Type B pancreatic cell (in vitro differentiated cells): ENCODE data around the gene DEUP1. TPM values are rescaled to one million over a fixed set of nuclear protein-coding genes. Genes with fewer than 3 reads are reported as not detected.

ENCODE experiments used
- DNase-seq: peaks from one replicate; pipeline ENCODE4 v3.0.0; 2021; ENCODE audit warnings: mixed read lengths; ENCODE audit not compliant: unreplicated experiment; ENCODE audit errors: extremely low spot score
- H3K27ac Mint-ChIP-seq: 2 replicates; pipeline ENCODE4 v1.8.0; 2021; ENCODE audit warnings: mild to moderate bottlenecking, mixed read lengths
- H3K27me3 Mint-ChIP-seq: 2 replicates; pipeline ENCODE4 v1.8.0; 2021; ENCODE audit warnings: mixed read lengths
- H3K36me3 Mint-ChIP-seq: 2 replicates; pipeline ENCODE4 v1.8.0; 2021; ENCODE audit warnings: mixed read lengths
- H3K4me1 Mint-ChIP-seq: one replicate; pipeline ENCODE4 v1.8.0; 2021; ENCODE audit warnings: mixed read lengths; ENCODE audit not compliant: unreplicated experiment
- H3K4me3 Mint-ChIP-seq: 2 replicates; pipeline ENCODE4 v1.8.0; 2021; ENCODE audit warnings: mild to moderate bottlenecking, mixed read lengths
- H3K9me3 Mint-ChIP-seq: 2 replicates; pipeline ENCODE4 v1.8.0; 2021; ENCODE audit warnings: mixed read lengths
- long read RNA-seq: library from polyadenylated mRNA; unstranded; transcript quantifications from one replicate; pipeline ENCODE4 v2.0.0, GENCODE V29; 2020
- total RNA-seq: library from RNA; stranded (reverse); gene quantifications from 2 replicates; pipeline ENCODE4 v1.2.1, GENCODE V29; 2021; ENCODE audit warnings: low replicate concordance
- TF ChIP-seq, protein P1 (sequence below): fragments of 200-600 bp; sonication (generic); conservative IDR thresholded peaks from 2 replicates; pipeline ENCODE4 v1.5.0; 2021; ENCODE audit warnings: antibody characterized with exemption, mild to moderate bottlenecking

Gene DEUP1, protein sequence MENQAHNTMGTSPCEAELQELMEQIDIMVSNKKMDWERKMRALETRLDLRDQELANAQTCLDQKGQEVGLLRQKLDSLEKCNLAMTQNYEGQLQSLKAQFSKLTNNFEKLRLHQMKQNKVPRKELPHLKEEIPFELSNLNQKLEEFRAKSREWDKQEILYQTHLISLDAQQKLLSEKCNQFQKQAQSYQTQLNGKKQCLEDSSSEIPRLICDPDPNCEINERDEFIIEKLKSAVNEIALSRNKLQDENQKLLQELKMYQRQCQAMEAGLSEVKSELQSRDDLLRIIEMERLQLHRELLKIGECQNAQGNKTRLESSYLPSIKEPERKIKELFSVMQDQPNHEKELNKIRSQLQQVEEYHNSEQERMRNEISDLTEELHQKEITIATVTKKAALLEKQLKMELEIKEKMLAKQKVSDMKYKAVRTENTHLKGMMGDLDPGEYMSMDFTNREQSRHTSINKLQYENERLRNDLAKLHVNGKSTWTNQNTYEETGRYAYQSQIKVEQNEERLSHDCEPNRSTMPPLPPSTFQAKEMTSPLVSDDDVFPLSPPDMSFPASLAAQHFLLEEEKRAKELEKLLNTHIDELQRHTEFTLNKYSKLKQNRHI
- 0.24 and 0.40 TPM in 2 replicates for total RNA-seq
- long read RNA-seq, partial matches to known transcripts: 2 of 3 reads
- long read RNA-seq, other reads (novel, unspliced or antisense): 1 of 3 reads

DNA sequence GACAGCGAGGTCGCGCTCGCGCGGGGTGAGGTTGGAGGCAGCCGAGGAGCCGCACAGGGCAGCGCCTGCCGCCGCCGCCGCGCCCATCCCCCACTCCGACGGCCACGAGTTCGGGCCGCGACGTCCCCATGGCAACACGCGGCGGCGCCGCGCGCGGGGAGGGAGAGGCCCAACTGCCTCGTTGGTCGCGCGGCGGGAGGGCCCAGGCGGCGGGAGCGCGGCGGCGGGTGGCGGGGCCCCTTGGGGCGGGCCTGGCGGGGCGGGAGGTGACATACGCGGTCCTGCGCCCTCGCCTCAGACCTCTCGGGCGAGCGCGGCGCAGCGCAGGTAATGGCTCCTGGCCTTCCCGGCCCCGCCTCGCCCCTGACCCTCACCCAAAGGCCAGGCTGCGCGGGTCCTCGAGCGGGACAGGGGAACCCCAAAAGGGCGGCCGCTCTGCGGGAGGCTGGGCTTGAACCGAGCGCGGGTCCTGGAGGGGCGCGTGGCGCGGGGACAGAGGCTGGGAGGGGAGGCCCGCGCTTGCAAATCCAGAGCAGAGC, at the start of gene DEUP1:
DEUP1 (plus strand) TSS at position 297 of the 539 bp plus-strand sequence. CDS start 1,518 bp downstream, outside the sequence.
- TF ChIP-seq, protein P1, sequence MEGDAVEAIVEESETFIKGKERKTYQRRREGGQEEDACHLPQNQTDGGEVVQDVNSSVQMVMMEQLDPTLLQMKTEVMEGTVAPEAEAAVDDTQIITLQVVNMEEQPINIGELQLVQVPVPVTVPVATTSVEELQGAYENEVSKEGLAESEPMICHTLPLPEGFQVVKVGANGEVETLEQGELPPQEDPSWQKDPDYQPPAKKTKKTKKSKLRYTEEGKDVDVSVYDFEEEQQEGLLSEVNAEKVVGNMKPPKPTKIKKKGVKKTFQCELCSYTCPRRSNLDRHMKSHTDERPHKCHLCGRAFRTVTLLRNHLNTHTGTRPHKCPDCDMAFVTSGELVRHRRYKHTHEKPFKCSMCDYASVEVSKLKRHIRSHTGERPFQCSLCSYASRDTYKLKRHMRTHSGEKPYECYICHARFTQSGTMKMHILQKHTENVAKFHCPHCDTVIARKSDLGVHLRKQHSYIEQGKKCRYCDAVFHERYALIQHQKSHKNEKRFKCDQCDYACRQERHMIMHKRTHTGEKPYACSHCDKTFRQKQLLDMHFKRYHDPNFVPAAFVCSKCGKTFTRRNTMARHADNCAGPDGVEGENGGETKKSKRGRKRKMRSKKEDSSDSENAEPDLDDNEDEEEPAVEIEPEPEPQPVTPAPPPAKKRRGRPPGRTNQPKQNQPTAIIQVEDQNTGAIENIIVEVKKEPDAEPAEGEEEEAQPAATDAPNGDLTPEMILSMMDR: no peak
- Mint-ChIP-seq H3K27ac (peak within 1 kb of the TSS; percentile 83), H3K36me3 (no peaks in the 10 kb centered on the region), H3K4me3 (peak within 1 kb of the TSS; percentile 90), H3K27me3 (peaks cover 32% of the 10 kb centered on the region), H3K4me1 (peaks cover 5% of the 10 kb centered on the region), H3K9me3 (no peaks in the 10 kb centered on the region)
- DNase-seq: peak; percentile 76

DNA sequence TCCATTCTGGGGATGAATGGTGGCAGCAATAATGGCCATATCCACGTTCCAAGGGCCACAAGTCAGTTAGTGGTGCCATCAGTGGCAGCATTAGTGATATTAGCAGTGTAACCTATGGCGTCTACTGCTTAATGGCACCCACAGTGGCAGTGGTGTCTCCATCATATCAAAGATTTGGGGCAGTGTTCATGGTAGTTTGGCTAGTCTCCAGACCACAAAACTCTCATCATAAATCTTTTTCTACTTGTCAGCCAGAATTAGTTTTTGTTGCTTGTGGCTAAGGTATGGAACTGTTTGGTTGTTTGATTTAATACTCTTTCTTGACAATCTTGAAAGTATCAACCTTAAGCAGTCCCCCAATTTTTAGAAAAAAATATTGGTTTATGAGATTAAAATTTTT, 45.1 kb upstream of the DEUP1 start:
- no peaks in the 10 kb centered on the region for H3K36me3 Mint-ChIP-seq

DNA sequence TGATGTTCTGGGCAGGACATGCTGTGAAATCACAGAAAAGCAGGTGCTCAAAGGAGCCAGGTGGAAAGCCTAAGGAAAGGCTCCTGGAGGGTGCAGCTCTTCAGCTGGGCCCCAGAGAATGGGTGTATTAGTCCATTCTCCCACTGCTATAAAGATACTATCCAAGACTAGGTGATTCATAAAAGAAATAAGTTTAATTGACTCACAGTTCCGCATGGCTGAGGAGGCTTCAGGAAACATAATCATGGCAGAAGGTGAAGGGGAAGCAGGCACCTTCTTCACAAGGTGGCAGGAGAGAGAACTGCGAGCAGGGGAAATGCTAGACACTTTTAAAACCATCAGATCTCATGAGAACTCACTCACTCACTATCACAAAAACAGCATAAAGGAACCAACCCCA, 43.1 kb upstream of the DEUP1 start:
- no peaks in the 10 kb centered on the region for H3K9me3 Mint-ChIP-seq

More for the DNA sequence above, 45.1 kb upstream of the DEUP1 start:
- Mint-ChIP-seq H3K9me3 (no peaks in the 10 kb centered on the region), H3K4me1 (peaks cover 12% of the 10 kb centered on the region), H3K27me3 (peaks cover 37% of the 10 kb centered on the region), H3K27ac (no peak overlapping the region), H3K4me3 (no peak overlapping the region)
- DNase-seq: no peak
- TF ChIP-seq, protein P1: no peak

DNA sequence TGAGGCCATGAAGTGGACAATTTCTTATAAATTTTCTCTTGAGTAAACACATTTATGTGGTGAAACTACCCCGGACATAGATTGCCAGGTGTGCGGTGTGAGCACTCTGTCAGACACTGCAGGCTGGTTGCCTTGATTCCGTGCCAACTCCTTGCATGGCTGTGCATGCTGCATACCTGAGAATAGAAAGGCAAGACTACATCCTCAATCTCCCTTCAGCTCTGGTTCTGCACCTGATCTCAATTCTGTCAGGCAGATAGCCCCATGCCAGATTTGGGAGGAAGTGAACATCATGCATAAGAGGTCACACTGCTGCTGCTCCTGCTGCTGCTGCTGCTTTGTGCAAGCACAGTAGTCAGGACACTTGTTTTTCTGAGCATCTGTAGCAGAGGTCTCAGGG, 42.5 kb upstream of the DEUP1 start:
- DNase-seq: no peak
- no peaks in the 10 kb centered on the region for H3K9me3 Mint-ChIP-seq
- TF ChIP-seq, protein P1: no peak

More for the DNA sequence above, 43.1 kb upstream of the DEUP1 start:
- DNase-seq: no peak
- TF ChIP-seq, protein P1: no peak
- Mint-ChIP-seq H3K27me3 (peaks cover 48% of the 10 kb centered on the region), H3K36me3 (no peaks in the 10 kb centered on the region), H3K4me1 (peaks cover 27% of the 10 kb centered on the region), H3K27ac (no peak overlapping the region), H3K4me3 (no peak overlapping the region)

DNA sequence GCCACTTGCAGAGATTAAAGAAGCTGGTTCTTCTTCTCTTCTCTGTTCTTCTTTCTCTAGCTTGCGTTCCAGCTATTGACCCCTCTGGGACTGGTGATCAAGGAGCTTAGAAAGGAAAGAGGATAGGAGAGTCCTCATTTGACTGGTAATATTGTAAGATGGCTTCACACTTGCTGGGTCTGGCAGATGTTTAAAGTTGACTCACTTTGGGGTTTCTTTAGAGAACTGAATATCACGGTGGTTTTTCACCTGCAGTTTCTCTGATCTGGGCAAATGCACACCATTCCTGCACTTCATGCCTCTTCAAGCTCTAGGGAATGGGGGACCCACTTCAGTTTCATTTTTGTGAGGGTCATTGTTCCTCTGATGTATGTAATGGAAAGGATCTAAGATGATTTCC, 41.8 kb upstream of the DEUP1 start:
- peaks cover 51% of the 10 kb centered on the region for H3K27me3 Mint-ChIP-seq
- no peak overlapping the region for H3K27ac Mint-ChIP-seq
- TF ChIP-seq, protein P1: no peak
- no peaks in the 10 kb centered on the region for H3K9me3 Mint-ChIP-seq
- H3K4me1 Mint-ChIP-seq: peaks cover 27% of the 10 kb centered on the region
- no peak overlapping the region for H3K4me3 Mint-ChIP-seq
- H3K36me3 Mint-ChIP-seq: no peaks in the 10 kb centered on the region
- no peak for DNase-seq

More for the DNA sequence above, 42.5 kb upstream of the DEUP1 start:
- no peak overlapping the region for H3K27ac Mint-ChIP-seq
- peaks cover 27% of the 10 kb centered on the region for H3K4me1 Mint-ChIP-seq
- H3K36me3 Mint-ChIP-seq: no peaks in the 10 kb centered on the region
- peaks cover 48% of the 10 kb centered on the region for H3K27me3 Mint-ChIP-seq
- H3K4me3 Mint-ChIP-seq: no peak overlapping the region
